ENCODE measurements around the gene PKDCC.

DNA sequence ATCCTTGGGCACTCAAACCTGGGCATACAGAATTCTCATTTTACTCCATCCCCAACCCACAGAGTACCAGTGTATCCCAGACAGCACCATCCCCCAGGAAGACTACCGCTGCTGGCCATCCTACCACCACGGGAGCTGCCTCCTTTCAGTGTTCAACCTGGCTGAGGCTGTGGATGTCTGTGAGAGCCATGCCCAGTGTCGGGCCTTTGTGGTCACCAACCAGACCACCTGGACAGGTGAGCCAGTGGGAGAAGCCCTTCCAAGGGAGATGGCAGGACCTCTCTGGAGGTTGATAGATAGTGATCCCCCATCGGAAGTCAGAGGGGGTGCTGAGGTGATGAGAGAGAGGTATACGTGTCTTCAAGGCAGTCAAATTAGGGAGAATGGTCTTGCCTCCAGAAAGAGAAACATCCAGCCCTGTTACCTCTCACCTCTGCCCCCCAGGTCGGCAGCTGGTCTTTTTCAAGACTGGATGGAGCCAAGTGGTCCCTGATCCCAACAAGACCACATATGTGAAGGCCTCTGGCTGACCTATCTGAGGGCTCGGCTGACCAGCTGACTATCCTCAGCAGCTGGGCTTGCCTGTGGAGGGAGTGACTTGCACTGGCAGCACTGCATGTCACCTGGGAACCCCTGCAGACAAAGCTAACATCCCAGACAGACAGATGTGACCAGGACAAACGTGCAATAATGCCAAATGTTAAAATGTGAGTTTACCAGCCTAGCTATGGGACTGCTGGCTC is 9.5 kb downstream of the PKDCC start:
- TF ChIP-seq ZSCAN5A (CRISPR knock-in tag; IDR thresholded peaks at IDR 0.05; ENCODE audit: borderline replicate concordance) (no peak), TEAD3 (CRISPR knock-in tag; optimal IDR thresholded peaks at IDR 0.05; ENCODE audit: borderline replicate concordance) (no peak), ZNF335 (CRISPR knock-in tag; IDR thresholded peaks at IDR 0.05) (no peak), ATRX (CRISPR knock-in tag; IDR thresholded peaks at IDR 0.05; ENCODE audit: borderline replicate concordance) (no peak), ZNF136 (CRISPR knock-in tag; IDR thresholded peaks at IDR 0.05; ENCODE audit: low read depth) (no peak), ZNF367 (CRISPR knock-in tag; IDR thresholded peaks at IDR 0.05; ENCODE audit: borderline replicate concordance) (no peak), ELF4 (CRISPR knock-in tag; IDR thresholded peaks at IDR 0.05; ENCODE audit: borderline replicate concordance) (no peak), ZBTB4 (CRISPR knock-in tag; IDR thresholded peaks at IDR 0.05; ENCODE audit: borderline replicate concordance) (no peak), ARID4A (CRISPR knock-in tag; IDR thresholded peaks at IDR 0.05; ENCODE audit: borderline replicate concordance) (no peak)

Data from HepG2 (cell line).